Neural progenitor cell (in vitro differentiated cells): ENCODE data around the gene TMEM198. TPM values are rescaled to one million over a fixed set of nuclear protein-coding genes. Genes with fewer than 3 reads are reported as not detected.

Experiments used
- DNase-seq: peaks from one replicate; pipeline ENCODE4 v3.0.0-alpha.2; 2016; ENCODE audit warnings: low spot score
- H2AFZ ChIP-seq: fragments of 200-600 bp; sonication (generic); replicated peaks from 2 replicates; pipeline ENCODE4 v1.6.1; 2016; ENCODE audit warnings: antibody characterized with exemption
- H3F3A ChIP-seq: fragments of 200-600 bp; sonication (generic); 2 replicates; pipeline ENCODE4 v1.6.1; 2016; ENCODE audit warnings: antibody characterized with exemption, low read depth
- H3K27ac ChIP-seq: fragments of 200-600 bp; sonication (generic); 2 replicates; pipeline ENCODE4 v1.5.1; 2016; ENCODE audit warnings: mild to moderate bottlenecking
- H3K27me3 ChIP-seq: fragments of 200-600 bp; sonication (generic); 2 replicates; pipeline ENCODE4 v1.6.1; 2016; ENCODE audit warnings: mild to moderate bottlenecking, moderate library complexity
- H3K36me3 ChIP-seq: fragments of 200-600 bp; sonication (generic); 2 replicates; pipeline ENCODE4 v1.5.1; 2016
- H3K4me1 ChIP-seq: fragments of 200-600 bp; sonication (generic); 2 replicates; pipeline ENCODE4 v1.6.1; 2016; ENCODE audit warnings: mixed run types
- H3K4me2 ChIP-seq: fragments of 200-600 bp; sonication (generic); 2 replicates; pipeline ENCODE4 v1.6.1; 2016
- H3K4me3 ChIP-seq: fragments of 200-600 bp; sonication (generic); 2 replicates; pipeline ENCODE4 v1.5.1; 2016
- H3K79me2 ChIP-seq: fragments of 200-600 bp; sonication (generic); 2 replicates; pipeline ENCODE4 v1.6.1; 2016; ENCODE audit warnings: low read depth
- H3K9ac ChIP-seq: fragments of 200-600 bp; sonication (generic); 2 replicates; pipeline ENCODE4 v1.6.1; 2016
- H3K9me3 ChIP-seq: fragments of 200-600 bp; sonication (generic); 2 replicates; pipeline ENCODE4 v1.5.1; 2016; ENCODE audit warnings: low read depth
- H4K20me1 ChIP-seq: fragments of 200-600 bp; sonication (generic); 2 replicates; pipeline ENCODE4 v1.6.1; 2016; ENCODE audit warnings: low read depth
- H3K27ac Mint-ChIP-seq: 3 replicates; pipeline ENCODE4 v1.8.0; 2021; ENCODE audit warnings: mixed read lengths
- H3K27me3 Mint-ChIP-seq: 2 replicates; pipeline ENCODE4 v1.8.0; 2022; ENCODE audit warnings: low read depth, mild to moderate bottlenecking, inconsistent platforms, moderate library complexity, mixed read lengths; ENCODE audit not compliant: insufficient read depth
- H3K36me3 Mint-ChIP-seq: 3 replicates; pipeline ENCODE4 v1.8.0; 2021; ENCODE audit warnings: mixed read lengths
- H3K4me1 Mint-ChIP-seq: 3 replicates; pipeline ENCODE4 v1.8.0; 2021; ENCODE audit warnings: mixed read lengths
- H3K4me3 Mint-ChIP-seq: 3 replicates; pipeline ENCODE4 v1.8.0; 2021; ENCODE audit warnings: mild to moderate bottlenecking, moderate library complexity, mixed read lengths
- H3K9me3 Mint-ChIP-seq: 3 replicates; pipeline ENCODE4 v1.8.0; 2020; ENCODE audit warnings: mixed read lengths
- CTCF ChIP-seq: fragments of 200-600 bp; sonication (generic); IDR thresholded peaks from 2 replicates; pipeline ENCODE4 v1.5.1; 2017; ENCODE audit warnings: antibody characterized with exemption, mild to moderate bottlenecking
- EZH2 ChIP-seq: fragments of 200-600 bp; sonication (generic); IDR thresholded peaks from 2 replicates; pipeline ENCODE4 v1.6.1; 2017; ENCODE audit warnings: antibody characterized with exemption, mild to moderate bottlenecking, moderate library complexity
- EZH2phosphoT487 ChIP-seq: fragments of 200-600 bp; sonication (generic); IDR thresholded peaks from 2 replicates; pipeline ENCODE4 v1.6.1; 2017; ENCODE audit warnings: antibody characterized with exemption
- total RNA-seq: library from RNA; depleted of rRNA; stranded (reverse); fragments of >200 nt; gene quantifications from 2 replicates; pipeline ENCODE4 v1.2.3, GENCODE V29; 2015; ENCODE audit warnings: low replicate concordance

Gene TMEM198
- total RNA-seq, 1 donor from 2014 or later = 0.79 TPM

DNA sequence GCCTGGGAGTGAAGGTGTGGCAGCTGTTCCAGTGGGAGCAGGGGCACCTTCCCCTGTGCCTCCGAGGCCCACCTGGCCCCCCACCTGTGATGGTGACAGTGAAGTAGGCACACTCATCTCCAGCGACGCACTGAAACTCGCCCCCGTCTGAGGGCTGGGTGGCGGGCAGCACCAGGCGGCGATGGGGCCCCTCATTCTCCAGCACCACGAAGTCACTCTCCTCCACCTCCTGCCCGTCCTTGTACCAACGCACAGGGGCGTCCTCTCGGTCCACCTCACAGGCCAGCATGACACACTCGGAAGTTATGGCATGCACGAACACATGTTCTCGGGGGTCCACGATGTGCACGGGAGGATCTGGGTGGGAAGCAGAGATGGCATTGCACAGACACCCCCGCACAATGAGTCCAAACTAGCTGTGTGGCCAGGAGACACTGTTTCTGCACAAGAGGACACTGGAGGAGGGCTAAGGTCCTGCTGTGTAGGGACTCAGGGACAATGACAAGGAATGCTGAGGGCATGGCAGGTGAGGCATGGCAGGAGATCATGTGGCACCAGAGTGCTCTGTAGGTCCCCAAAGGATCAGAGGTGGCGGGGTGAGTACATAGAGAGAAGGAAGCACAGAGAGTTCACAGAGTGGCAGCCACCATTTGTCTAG, 19.6 kb downstream of the TMEM198 start:
- Histone ChIP-seq H3K4me3 (no peak overlapping the region), H3K4me1 (no peaks in the 10 kb centered on the region), H3K27ac (no peak overlapping the region), H3K79me2 (no peaks in the 10 kb centered on the region), H3K9me3 (no peaks in the 10 kb centered on the region), H3K36me3 (no peaks in the 10 kb centered on the region), H3K27me3 (no peaks in the 10 kb centered on the region), H3K9ac (no peak overlapping the region), H3K4me2 (no peak overlapping the region), H2AFZ (no peak overlapping the region), H3F3A (peaks cover 5% of the 10 kb centered on the region), H4K20me1 (peaks cover 13% of the 10 kb centered on the region)
- H3K9me3 Mint-ChIP-seq = peaks cover 4% of the 10 kb centered on the region
- peaks cover 11% of the 10 kb centered on the region for H3K27me3 Mint-ChIP-seq
- TF ChIP-seq CTCF (no peak), EZH2phosphoT487 (no peak), EZH2 (no peak)
- DNase-seq = no peak
- H3K36me3 Mint-ChIP-seq = peaks cover 34% of the 10 kb centered on the region
- H3K4me3 Mint-ChIP-seq = no peak overlapping the region
- H3K27ac Mint-ChIP-seq = no peak overlapping the region
- H3K4me1 Mint-ChIP-seq = peaks cover 15% of the 10 kb centered on the region

- H3K4me3 Mint-ChIP-seq = no peak overlapping the region
- peaks cover 38% of the 10 kb centered on the region for H3K36me3 Mint-ChIP-seq
- H3K9me3 ChIP-seq = no peaks in the 10 kb centered on the region
- no peak overlapping the region for H3K4me2 ChIP-seq
- H3K4me1 ChIP-seq = peaks cover 8% of the 10 kb centered on the region
- no peak for DNase-seq
- H3K4me3 ChIP-seq = no peak overlapping the region
- H3K9me3 Mint-ChIP-seq = peaks cover 4% of the 10 kb centered on the region
- no peaks in the 10 kb centered on the region for H3K36me3 ChIP-seq
- peaks cover 11% of the 10 kb centered on the region for H3K27me3 Mint-ChIP-seq
- H4K20me1 ChIP-seq = peaks cover 26% of the 10 kb centered on the region
- H2AFZ ChIP-seq = no peak overlapping the region
- no peak overlapping the region for H3K27ac Mint-ChIP-seq
- no peaks in the 10 kb centered on the region for H3F3A ChIP-seq
- peaks cover 27% of the 10 kb centered on the region for H3K4me1 Mint-ChIP-seq
- TF ChIP-seq EZH2 (no peak), EZH2phosphoT487 (no peak), CTCF (no peak)
- no peak overlapping the region for H3K9ac ChIP-seq
- no peak overlapping the region for H3K27ac ChIP-seq
- H3K79me2 ChIP-seq = peaks cover 10% of the 10 kb centered on the region
- peaks cover 13% of the 10 kb centered on the region for H3K27me3 ChIP-seq
Observed at GRCh38 chr2:219565130-219566080, 21.6 kb downstream of the TMEM198 start.

DNA sequence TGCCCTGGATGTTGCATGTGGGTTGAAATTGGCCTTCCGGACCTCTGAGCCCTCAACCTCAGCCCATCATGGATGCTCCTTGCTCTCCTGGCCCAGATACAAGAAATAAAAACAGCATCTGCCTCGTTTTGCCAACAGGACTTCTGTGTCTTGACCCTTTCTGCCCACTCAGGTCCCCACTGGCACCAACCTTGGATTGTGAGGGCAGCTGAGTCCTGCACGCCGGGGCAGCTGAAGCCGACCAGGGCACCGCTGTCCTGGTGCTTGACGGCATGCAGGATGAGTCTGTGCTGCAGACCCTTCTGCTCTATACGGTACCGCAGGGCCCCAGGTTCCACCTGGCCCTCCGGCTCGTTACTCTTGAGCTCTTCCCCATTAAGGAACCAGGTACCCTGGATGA, 22.8 kb downstream of the TMEM198 start:
- no peak for TF ChIP-seq EZH2phosphoT487
- TF ChIP-seq CTCF = no peak
- TF ChIP-seq EZH2 = no peak
- H3K36me3 ChIP-seq = no peaks in the 10 kb centered on the region

More for the DNA sequence above, 22.8 kb downstream of the TMEM198 start:
- Histone ChIP-seq H3K27ac (no peak overlapping the region), H4K20me1 (peaks cover 26% of the 10 kb centered on the region), H3K79me2 (peaks cover 10% of the 10 kb centered on the region), H3K9me3 (no peaks in the 10 kb centered on the region), H2AFZ (no peak overlapping the region), H3K4me1 (peaks cover 8% of the 10 kb centered on the region), H3K27me3 (peaks cover 17% of the 10 kb centered on the region), H3K4me3 (no peak overlapping the region), H3K4me2 (no peak overlapping the region), H3F3A (peaks cover 4% of the 10 kb centered on the region), H3K9ac (no peak overlapping the region)
- peaks cover 36% of the 10 kb centered on the region for H3K36me3 Mint-ChIP-seq
- no peak overlapping the region for H3K4me3 Mint-ChIP-seq
- peaks cover 24% of the 10 kb centered on the region for H3K4me1 Mint-ChIP-seq
- no peak overlapping the region for H3K27ac Mint-ChIP-seq
- DNase-seq = no peak
- H3K27me3 Mint-ChIP-seq = peaks cover 5% of the 10 kb centered on the region
- peaks cover 4% of the 10 kb centered on the region for H3K9me3 Mint-ChIP-seq
